NCI-H1694 treated with DMSO at 0.1 percent for 48 hours (cell line): ENCODE data around the gene TOP2B.

ENCODE experiments used
- DNase-seq: peaks from one replicate; lab custom pipeline; 2025; lab: John Stamatoyannopoulos, UW

TOP2B gene

DNA sequence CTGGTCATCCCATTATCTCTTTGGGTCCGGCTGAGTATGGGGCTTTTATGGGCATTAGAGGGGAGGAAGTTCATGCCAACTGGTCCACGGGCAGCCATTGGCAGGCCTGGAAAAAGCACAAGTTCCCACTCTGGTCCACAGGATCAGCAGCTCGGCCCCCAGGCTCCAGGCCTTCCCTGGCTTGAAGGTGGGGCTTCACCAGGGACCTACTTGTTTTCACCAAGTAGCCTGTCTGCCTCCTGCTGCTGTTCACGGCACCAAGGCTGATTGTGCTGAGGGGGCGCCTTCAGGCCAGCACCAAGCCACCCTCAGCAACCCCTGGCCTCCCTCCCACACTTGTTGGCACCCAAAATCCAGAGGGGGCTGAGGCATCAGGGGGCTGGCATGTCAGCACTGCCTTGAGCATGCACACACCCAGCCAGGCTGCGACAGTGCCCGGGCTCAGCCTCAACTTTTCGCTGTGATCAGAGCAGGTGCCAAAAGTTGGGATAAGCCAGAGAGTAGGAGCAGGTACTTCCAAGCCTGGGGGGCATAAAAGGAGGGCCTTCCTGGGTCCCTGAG, 9.1 kb upstream of the TOP2B start:
- no peak for DNase-seq

- no peak for DNase-seq
These were observed 891 bp upstream of the TOP2B start for GRCh38 chr3:25665315-25666280.

GRCh38 chr3:25663869-25664811, 567 bp downstream of the TOP2B start:
- no peak for DNase-seq

GRCh38 chr3:25663347-25663868, 1.3 kb downstream of the TOP2B start:
- DNase-seq: no peak

- no peak for DNase-seq
These were observed 1.9 kb downstream of the TOP2B start for GRCh38 chr3:25662736-25663320.

GRCh38 chr3:25661694-25662437, 2.8 kb downstream of the TOP2B start:
- DNase-seq: peak; percentile 13

- DNase-seq: no peak
These were observed 5.9 kb downstream of the TOP2B start for GRCh38 chr3:25658836-25659235.

- no peak for DNase-seq
These were observed 7.4 kb downstream of the TOP2B start for GRCh38 chr3:25657293-25657692.

DNA sequence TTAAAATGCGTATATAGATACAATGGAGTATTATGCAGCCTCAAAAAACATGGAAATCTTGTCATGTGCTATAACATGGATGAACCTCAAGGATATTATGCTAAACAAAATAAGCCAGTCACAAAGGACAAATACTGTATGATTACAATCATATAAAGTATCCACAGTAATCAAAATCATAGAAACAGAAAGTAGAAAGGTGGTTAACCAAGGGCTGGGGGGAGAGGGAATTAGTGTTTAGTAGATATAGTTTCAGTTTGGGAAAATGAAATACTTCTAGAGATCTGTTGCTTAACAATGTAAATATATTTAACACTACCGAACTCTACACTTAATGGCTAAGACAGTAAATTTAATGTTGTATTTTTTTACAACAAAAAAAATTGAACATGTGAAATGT, 9.0 kb downstream of the TOP2B start:
- DNase-seq: no peak

GRCh38 chr3:25654576-25654975, 10.1 kb downstream of the TOP2B start:
- no peak for DNase-seq

- DNase-seq: no peak
These were observed 11.4 kb downstream of the TOP2B start for GRCh38 chr3:25653322-25653721.

GRCh38 chr3:25652921-25653320, 11.8 kb downstream of the TOP2B start:
- DNase-seq: no peak

GRCh38 chr3:25648925-25649830, 15.5 kb downstream of the TOP2B start:
- DNase-seq: no peak

DNA sequence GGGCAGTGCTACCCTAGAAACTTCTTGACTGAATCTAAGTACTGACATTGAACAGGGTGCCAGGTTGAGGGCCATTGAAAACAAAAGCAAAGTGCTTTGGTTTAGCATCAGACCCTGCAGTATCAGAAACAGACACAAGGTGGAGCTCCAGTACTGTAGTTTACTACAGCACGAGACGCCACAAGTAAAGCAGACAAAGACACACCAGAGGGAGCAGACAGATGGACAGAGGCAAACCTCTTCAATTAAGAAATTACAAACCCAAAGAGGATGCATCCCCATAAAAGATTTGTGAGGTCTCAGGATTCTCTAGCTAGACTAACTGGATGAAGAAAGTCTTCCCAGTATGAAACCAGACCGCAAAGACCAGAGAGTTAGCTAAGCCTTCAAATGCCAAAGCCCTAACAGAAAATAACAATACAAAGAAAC, 16.6 kb downstream of the TOP2B start:
- DNase-seq: peak; percentile 36

DNA sequence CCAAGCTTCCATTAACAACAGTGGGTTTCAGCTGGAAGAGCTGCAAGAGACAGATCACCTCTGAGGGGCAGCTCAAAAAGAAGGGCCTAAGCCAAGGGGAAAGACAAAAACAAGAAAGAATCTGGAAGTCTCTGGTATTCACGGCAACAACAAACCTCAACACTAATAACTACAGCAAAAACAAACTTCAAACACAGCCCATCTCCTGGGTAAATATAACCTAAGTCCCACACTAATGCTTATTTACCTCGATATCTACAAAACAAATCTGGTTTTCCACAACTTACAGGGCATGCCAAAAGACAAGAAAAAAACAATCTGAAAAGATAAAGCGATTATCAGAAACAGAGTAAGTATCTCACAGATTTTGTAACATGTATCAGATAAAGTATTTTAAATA, 29.7 kb downstream of the TOP2B start:
- no peak for DNase-seq

DNA sequence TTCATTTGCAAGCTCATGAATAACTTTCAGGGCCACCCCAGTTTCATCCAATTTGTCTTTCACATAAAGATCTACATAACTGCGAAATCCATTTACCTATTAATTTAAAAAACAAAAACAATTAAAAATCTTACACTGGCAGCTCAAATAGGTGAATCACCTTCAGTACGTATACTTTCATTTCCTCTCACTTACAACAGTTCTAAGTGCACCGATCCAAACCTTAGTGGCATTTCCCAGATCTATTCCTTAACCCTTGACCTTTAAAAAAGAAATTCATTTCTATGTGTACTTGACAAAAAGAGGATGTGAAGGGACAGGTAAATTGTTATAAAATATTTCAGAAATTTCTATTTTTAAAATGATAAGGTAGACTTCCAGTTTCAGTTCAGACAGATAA, 30.8 kb downstream of the TOP2B start:
- no peak for DNase-seq

- no peak for DNase-seq
These were observed 32.7 kb downstream of the TOP2B start for GRCh38 chr3:25631989-25632388.

DNA sequence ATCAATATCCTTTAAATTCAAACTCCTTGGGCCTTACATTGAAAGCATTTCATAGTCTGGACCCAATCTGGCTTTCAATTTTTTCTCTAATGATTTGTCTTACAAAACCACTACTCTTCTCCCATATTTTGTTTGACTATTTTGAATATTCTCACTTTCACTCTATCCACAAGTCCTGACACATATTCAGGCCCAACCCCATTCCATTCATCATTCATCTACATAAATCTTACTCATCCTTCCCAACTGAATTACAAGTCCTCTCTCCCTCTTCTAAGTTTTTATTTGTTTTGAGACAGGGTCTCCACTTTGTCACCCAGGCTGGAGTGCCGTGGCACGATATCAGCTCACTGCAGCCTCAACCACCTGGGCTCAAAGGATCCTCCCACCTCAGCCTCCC, 43.6 kb downstream of the TOP2B start:
- DNase-seq: no peak

DNA sequence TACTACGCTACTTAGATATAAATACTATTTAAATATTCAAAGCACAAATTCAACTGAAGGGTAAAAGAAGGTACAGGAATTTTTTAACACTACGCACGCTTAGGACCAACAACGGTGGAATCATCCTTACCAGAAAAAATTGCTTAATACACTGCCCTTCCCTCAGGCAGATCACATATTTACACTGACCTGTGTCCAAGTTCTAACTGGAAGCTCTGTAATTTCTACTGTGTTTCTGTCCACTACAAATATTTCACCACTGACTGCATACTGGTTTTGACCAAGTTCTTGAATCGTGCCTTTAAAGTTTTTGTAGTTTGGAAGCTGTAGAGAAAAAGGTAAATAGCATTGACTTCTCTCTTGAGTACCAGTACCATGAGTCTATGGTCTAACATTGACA, 44.2 kb downstream of the TOP2B start:
- DNase-seq: no peak

- no peak for DNase-seq
These were observed 45.3 kb downstream of the TOP2B start for GRCh38 chr3:25619382-25619781.
